Neural progenitor cell (in vitro differentiated cells): ENCODE results near the gene TRPC4AP.

Experiments used
- CTCF ChIP-seq: fragments of 200-600 bp; sonication (generic); IDR thresholded peaks from 2 replicates; pipeline ENCODE4 v1.5.1; 2017; ENCODE audit warnings: antibody characterized with exemption, mild to moderate bottlenecking
- EZH2 ChIP-seq: fragments of 200-600 bp; sonication (generic); IDR thresholded peaks from 2 replicates; pipeline ENCODE4 v1.6.1; 2017; ENCODE audit warnings: antibody characterized with exemption, mild to moderate bottlenecking, moderate library complexity
- EZH2phosphoT487 ChIP-seq: fragments of 200-600 bp; sonication (generic); IDR thresholded peaks from 2 replicates; pipeline ENCODE4 v1.6.1; 2017; ENCODE audit warnings: antibody characterized with exemption

DNA sequence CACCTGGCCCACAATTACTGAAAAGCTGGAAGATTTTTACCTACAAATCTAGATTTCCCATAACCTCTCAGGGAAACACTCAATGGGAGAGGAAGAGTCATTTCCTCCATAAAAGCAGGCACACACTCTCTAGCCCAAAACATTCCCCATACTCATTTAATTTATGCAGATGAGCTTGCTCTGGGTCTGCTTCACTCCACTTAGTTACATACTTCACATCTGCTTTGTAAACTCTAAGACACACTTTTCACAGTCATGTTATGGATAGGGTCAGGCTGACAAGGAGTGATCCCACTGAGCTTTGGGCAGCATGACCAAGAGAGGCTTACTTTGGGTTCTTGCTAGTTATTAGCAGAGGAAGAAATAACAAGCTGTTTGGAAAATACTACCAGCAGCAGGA, 27.4 kb downstream of the TRPC4AP start:
- TF ChIP-seq CTCF (no peak), EZH2 (no peak), EZH2phosphoT487 (no peak)
